Measurements from ENCODE around the gene TRPC4.
"Not testable (repeated sequence)": the region's sequence is repeated elsewhere in the genome, so short reads cannot be mapped to it uniquely, and the experiment has no call there.

TRPC4 gene

GRCh38 chr13:37594550-37594949, 275.0 kb downstream of the TRPC4 start:
- Mint-ChIP-seq H3K27ac (no peak overlapping the region), H3K4me3 (no peak overlapping the region), H3K4me1 (no peaks in the 10 kb centered on the region), H3K27me3 (no peaks in the 10 kb centered on the region), H3K9me3 (no peaks in the 10 kb centered on the region)
- DNase-seq = no peak
- no peak for ATAC-seq

- not testable (repeated sequence) for DNase-seq, H3K9me3 Mint-ChIP-seq, H3K4me3 Mint-ChIP-seq, H3K4me1 Mint-ChIP-seq, H3K27me3 Mint-ChIP-seq, ATAC-seq, H3K27ac Mint-ChIP-seq
These were observed 280.2 kb downstream of the TRPC4 start for GRCh38 chr13:37589381-37589780.

GRCh38 chr13:37587236-37587635, 282.3 kb downstream of the TRPC4 start:
- Mint-ChIP-seq H3K27me3 (no peaks in the 10 kb centered on the region), H3K27ac (no peak overlapping the region), H3K4me3 (no peak overlapping the region), H3K9me3 (peaks cover 0 to 9% of the 10 kb centered on the region in 2 donors), H3K4me1 (no peaks in the 10 kb centered on the region)
- ATAC-seq (no peak), DNase-seq (no peak)

Measured in stimulated activated naive CD8-positive, alpha-beta T cell treated with anti-CD3 and anti-CD28 coated beads, Interleukin-15, amount 100 ng/mL, for 72 hours (primary cell).